SK-N-SH (cell line): ENCODE data around the gene CLIC3. TPM values are rescaled to one million over a fixed set of nuclear protein-coding genes. Genes with fewer than 3 reads are reported as not detected.

Source experiments
- CTCF ChIA-PET: fragments of 300-600, 350-600 bp; formaldehyde crosslinking; extraction: SDS; loops from one replicate; lab custom pipeline; 2021; lab: Yijun Ruan, JAX
- POLR2A ChIA-PET: fragments of 350-600 bp; sonication (Branson Sonifier 250); formaldehyde crosslinking; extraction: SDS; loops from one replicate; lab custom pipeline; 2020; ENCODE audit warnings: antibody characterized with exemption, inconsistent platforms; lab: Yijun Ruan, JAX
- DNase-seq: peaks from one replicate; pipeline ENCODE4 v3.0.0; 2012
- H2AFZ ChIP-seq: fragments of 200-600 bp; sonication (generic); 2 replicates; pipeline ENCODE4 v1.8.1; 2016; ENCODE audit warnings: antibody characterized with exemption, mild to moderate bottlenecking, low read depth
- H3F3A ChIP-seq: fragments of 200-600 bp; sonication (generic); replicated peaks from 2 replicates; pipeline ENCODE3; 2016; ENCODE audit warnings: antibody characterized with exemption, mild to moderate bottlenecking; ENCODE audit not compliant: insufficient read depth
- H3K27ac ChIP-seq, 2 experiments: fragments of 200-500 bp in 1 of 2; fragments of 200-600 bp in 1 of 2; sonication (Bioruptor generic) in 1 of 2; sonication (generic), shearing (Covaris generic) in 1 of 2; 2 replicates each; pipeline versions ENCODE4 v1.5.1 to v1.6.1; 2014 to 2016; ENCODE audit warnings: low read depth in 2 of 2, inconsistent platforms in 1 of 2, low read length in 1 of 2, mild to moderate bottlenecking in 1 of 2, mixed read lengths in 1 of 2
- H3K27me3 ChIP-seq: fragments of 200-600 bp; sonication (generic), shearing (Covaris generic); 2 replicates; pipeline ENCODE4 v1.6.1; 2016; ENCODE audit warnings: mixed run types; ENCODE audit not compliant: insufficient read depth
- H3K36me3 ChIP-seq, 2 experiments: fragments of 200-500 bp in 1 of 2; fragments of 200-600 bp in 1 of 2; sonication (Bioruptor generic) in 1 of 2; sonication (generic) in 1 of 2; replicated peaks in 1 of 2; 2 replicates each; pipeline versions ENCODE3 to v1.5.1; 2014 to 2016; ENCODE audit warnings: low read length in 1 of 2, mild to moderate bottlenecking in 1 of 2; ENCODE audit not compliant: insufficient read depth in 2 of 2, control insufficient read depth in 1 of 2
- H3K4me1 ChIP-seq, 2 experiments: fragments of 200-500 bp in 1 of 2; fragments of 200-600 bp in 1 of 2; sonication (Bioruptor generic) in 1 of 2; sonication (generic), shearing (Covaris generic) in 1 of 2; 2 replicates each; pipeline versions ENCODE4 v1.5.1 to v1.6.1; 2014 to 2016; ENCODE audit warnings: low read depth in 1 of 2, low read length in 1 of 2, mixed run types in 1 of 2; ENCODE audit not compliant: insufficient read depth in 2 of 2, control insufficient read depth in 1 of 2
- H3K4me2 ChIP-seq: fragments of 200-600 bp; sonication (generic), shearing (Covaris generic); 2 replicates; pipeline ENCODE4 v1.6.1; 2017; ENCODE audit warnings: mixed run types
- H3K4me3 ChIP-seq, 2 experiments: fragments of 200-500 bp in 1 of 2; fragments of 200-600 bp in 1 of 2; sonication (Bioruptor generic) in 1 of 2; sonication (generic), shearing (Covaris generic) in 1 of 2; 2 replicates each; pipeline versions ENCODE4 v1.5.1 to v1.8.1; 2014 to 2016; ENCODE audit warnings: low read depth in 2 of 2, inconsistent platforms in 1 of 2, low read length in 1 of 2, mild to moderate bottlenecking in 1 of 2, mixed read lengths in 1 of 2, moderate library complexity in 1 of 2
- H3K79me2 ChIP-seq: fragments of 200-600 bp; sonication (generic); 2 replicates; pipeline ENCODE4 v1.8.1; 2017; ENCODE audit warnings: mild to moderate bottlenecking; ENCODE audit not compliant: insufficient read depth
- H3K9ac ChIP-seq: fragments of 200-600 bp; sonication (generic); 2 replicates; pipeline ENCODE4 v1.6.1; 2017; ENCODE audit warnings: mixed run types
- H3K9me2 ChIP-seq: fragments of 200-600 bp; sonication (generic); 2 replicates; pipeline ENCODE4 v1.6.1; 2017; ENCODE audit warnings: mixed run types
- H3K9me3 ChIP-seq: fragments of 200-600 bp; sonication (generic); 2 replicates; pipeline ENCODE4 v1.6.1; 2017; ENCODE audit warnings: mixed run types, mild to moderate bottlenecking, moderate library complexity
- H4K20me1 ChIP-seq: fragments of 200-600 bp; sonication (generic); 2 replicates; pipeline ENCODE4 v1.6.1; 2017; ENCODE audit warnings: mild to moderate bottlenecking, mixed run types; ENCODE audit not compliant: insufficient read depth
- ELF1 ChIP-seq: IDR thresholded peaks from 2 replicates; pipeline ENCODE4 v1.4.0; 2012
- EZH2phosphoT487 ChIP-seq: fragments of 200-600 bp; sonication (generic); IDR thresholded peaks from 2 replicates; pipeline ENCODE4 v1.6.1; 2017; ENCODE audit warnings: low read depth, mixed run types, mild to moderate bottlenecking, antibody characterized with exemption, moderate library complexity, borderline replicate concordance
- FOXJ3 ChIP-seq: sonication (generic); formaldehyde crosslinking; IDR thresholded peaks from 2 replicates; pipeline ENCODE4 v1.5.1; 2020; ENCODE audit warnings: mild to moderate bottlenecking, missing genetic modification reagents
- FOXM1 ChIP-seq: IDR thresholded peaks from 2 replicates; pipeline ENCODE4 v1.4.0; 2012; ENCODE audit warnings: low read depth, mild to moderate bottlenecking
- MXI1 ChIP-seq: IDR thresholded peaks from 2 replicates; pipeline ENCODE4 v1.6.1; 2012; ENCODE audit warnings: mild to moderate bottlenecking, low read depth, low read length, improper control_type of control experiment
- NFIC ChIP-seq: IDR thresholded peaks from 2 replicates; pipeline ENCODE4 v1.4.0; 2012; ENCODE audit warnings: borderline replicate concordance
- POLR2AphosphoS5 ChIP-seq: IDR thresholded peaks from 2 replicates; pipeline ENCODE4 v1.6.1; 2012; ENCODE audit warnings: low read depth, low read length
- RCOR1 ChIP-seq: fragments of 150-350 bp; IDR thresholded peaks from 2 replicates; pipeline ENCODE4 v1.6.1; 2017; ENCODE audit warnings: antibody characterized with exemption, low read length
- RFX5 ChIP-seq: IDR thresholded peaks from 2 replicates; pipeline ENCODE4 v1.6.1; 2012; ENCODE audit warnings: mild to moderate bottlenecking, improper control_type of control experiment, low read length
- SIN3A ChIP-seq: IDR thresholded peaks from 2 replicates; pipeline ENCODE4 v1.6.1; 2012; ENCODE audit warnings: low read depth, mild to moderate bottlenecking, low read length, moderate library complexity, borderline replicate concordance
- SMC3 ChIP-seq: IDR thresholded peaks from 2 replicates; pipeline ENCODE4 v1.6.1; 2012; ENCODE audit warnings: low read depth, low read length, improper control_type of control experiment
- TCF12 ChIP-seq: IDR thresholded peaks from 2 replicates; pipeline ENCODE4 v1.4.0; 2012
- TEAD4 ChIP-seq: IDR thresholded peaks from 2 replicates; pipeline ENCODE4 v1.4.0; 2012; ENCODE audit warnings: mild to moderate bottlenecking, borderline replicate concordance; ENCODE audit not compliant: insufficient read depth
- YY1 ChIP-seq: IDR thresholded peaks from 2 replicates; pipeline ENCODE4 v1.4.0; 2012; ENCODE audit warnings: low read depth, mild to moderate bottlenecking
- WGBS: methylation state at CpG from one replicate; pipeline ENCODE4 v1.1.6; 2017; ENCODE audit warnings: low lambda C conversion rate; 5-methylcytosine and 5-hydroxymethylcytosine counted together
- polyA plus RNA-seq, 3 experiments: library from polyadenylated mRNA; depleted of rRNA; stranded (reverse); fragments of >200 nt; gene quantifications; 2 replicates each; pipeline ENCODE4 v1.2.3, GENCODE V29; 2012
- TF ChIP-seq, protein P1 (sequence below): IDR thresholded peaks from 2 replicates; pipeline ENCODE4 v1.4.0; 2012; ENCODE audit warnings: low read depth, borderline replicate concordance
- TF ChIP-seq, protein P2 (sequence below): fragments of 150-350 bp; IDR thresholded peaks from 2 replicates; pipeline ENCODE4 v1.6.1; 2016; ENCODE audit warnings: mild to moderate bottlenecking, low read depth, low read length
- TF ChIP-seq, protein P3 (sequence below): IDR thresholded peaks from 2 replicates; pipeline ENCODE4 v1.4.0; 2012; ENCODE audit warnings: low read depth, borderline replicate concordance
- TF ChIP-seq, protein P4 (sequence below): fragments of 150-350 bp; IDR thresholded peaks from 2 replicates; pipeline ENCODE4 v1.6.1; 2017; ENCODE audit warnings: antibody characterized with exemption, low read length, low read depth, borderline replicate concordance

CLIC3 gene
- polyA plus RNA-seq, 1 of the 3 experiments (the other 2 are of a cell fraction) = 1.0 TPM

DNA sequence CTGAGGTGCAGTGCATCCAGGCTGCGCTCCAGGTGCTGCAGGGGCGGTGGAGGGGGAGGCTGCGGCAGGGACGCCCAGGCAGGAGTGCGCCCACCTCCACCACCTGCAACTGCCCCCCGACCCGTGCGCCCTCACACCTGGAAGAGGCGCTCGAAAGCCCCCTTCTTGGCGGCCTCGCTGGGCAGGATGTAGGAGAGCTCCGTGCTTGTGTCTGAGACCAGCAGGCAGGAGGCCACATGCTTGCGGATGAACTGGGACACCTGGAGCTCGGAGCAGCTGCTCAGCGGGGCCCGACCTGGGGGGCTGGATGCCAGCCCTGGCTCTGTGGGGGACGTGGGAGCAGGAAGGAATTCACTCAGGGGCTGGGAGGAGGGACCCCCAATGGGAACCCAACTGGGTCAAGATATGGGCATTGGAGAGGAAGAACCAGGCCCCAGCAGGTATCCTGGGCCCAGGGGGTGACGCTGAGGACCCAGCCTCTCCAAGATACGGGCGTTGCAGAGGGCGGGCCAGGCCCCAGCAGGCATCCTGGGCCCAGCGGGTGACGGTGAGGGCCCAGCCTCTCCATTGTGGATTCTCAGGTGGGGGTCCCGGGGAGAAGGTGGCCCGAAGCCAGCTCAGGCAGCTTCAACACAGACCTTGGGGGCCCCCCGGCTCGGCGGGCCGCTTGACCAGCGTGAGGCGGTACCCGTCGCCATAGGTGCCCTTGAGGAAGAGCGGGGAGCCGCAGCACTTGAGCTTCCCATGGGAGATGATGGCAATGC is 18.6 kb upstream of the CLIC3 start:
- POLR2A ChIA-PET = interaction anchor here (1.2 kb wide), 1 partner anchor 23 kb away, joined by 3 read pairs; no protein-coding TSS in a partner anchor
- 94% methylated on average over 21 of the region's 36 CpGs for WGBS
- H3K27me3 ChIP-seq = no peaks in the 10 kb centered on the region

More for the DNA sequence above, 18.6 kb upstream of the CLIC3 start:
- Histone ChIP-seq H3K27ac (no peak overlapping the region), H3K9me2 (no peaks in the 10 kb centered on the region), H2AFZ (no peak overlapping the region), H3K9ac (no peak overlapping the region), H3K9me3 (no peaks in the 10 kb centered on the region), H3K79me2 (no peaks in the 10 kb centered on the region), H3K4me2 (no peak overlapping the region), H3K4me3 (no peak overlapping the region), H4K20me1 (no peaks in the 10 kb centered on the region), H3F3A (no peaks in the 10 kb centered on the region), H3K4me1 (no peaks in the 10 kb centered on the region), H3K36me3 (peaks cover 0 to 17% of the 10 kb centered on the region in 2 experiments)
- TF ChIP-seq, protein P1, sequence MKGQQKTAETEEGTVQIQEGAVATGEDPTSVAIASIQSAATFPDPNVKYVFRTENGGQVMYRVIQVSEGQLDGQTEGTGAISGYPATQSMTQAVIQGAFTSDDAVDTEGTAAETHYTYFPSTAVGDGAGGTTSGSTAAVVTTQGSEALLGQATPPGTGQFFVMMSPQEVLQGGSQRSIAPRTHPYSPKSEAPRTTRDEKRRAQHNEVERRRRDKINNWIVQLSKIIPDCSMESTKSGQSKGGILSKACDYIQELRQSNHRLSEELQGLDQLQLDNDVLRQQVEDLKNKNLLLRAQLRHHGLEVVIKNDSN = no peak
- TF ChIP-seq EZH2phosphoT487 (no peak), ELF1 (no peak), TCF12 (no peak), SMC3 (no peak), YY1 (no peak), RFX5 (no peak), NFIC (no peak), FOXM1 (no peak), TEAD4 (no peak), RCOR1 (no peak), MXI1 (no peak), FOXJ3 (no peak), POLR2AphosphoS5 (no peak), SIN3A (no peak)
- TF ChIP-seq, protein P2, sequence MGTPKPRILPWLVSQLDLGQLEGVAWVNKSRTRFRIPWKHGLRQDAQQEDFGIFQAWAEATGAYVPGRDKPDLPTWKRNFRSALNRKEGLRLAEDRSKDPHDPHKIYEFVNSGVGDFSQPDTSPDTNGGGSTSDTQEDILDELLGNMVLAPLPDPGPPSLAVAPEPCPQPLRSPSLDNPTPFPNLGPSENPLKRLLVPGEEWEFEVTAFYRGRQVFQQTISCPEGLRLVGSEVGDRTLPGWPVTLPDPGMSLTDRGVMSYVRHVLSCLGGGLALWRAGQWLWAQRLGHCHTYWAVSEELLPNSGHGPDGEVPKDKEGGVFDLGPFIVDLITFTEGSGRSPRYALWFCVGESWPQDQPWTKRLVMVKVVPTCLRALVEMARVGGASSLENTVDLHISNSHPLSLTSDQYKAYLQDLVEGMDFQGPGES = no peak
- TF ChIP-seq, protein P3, sequence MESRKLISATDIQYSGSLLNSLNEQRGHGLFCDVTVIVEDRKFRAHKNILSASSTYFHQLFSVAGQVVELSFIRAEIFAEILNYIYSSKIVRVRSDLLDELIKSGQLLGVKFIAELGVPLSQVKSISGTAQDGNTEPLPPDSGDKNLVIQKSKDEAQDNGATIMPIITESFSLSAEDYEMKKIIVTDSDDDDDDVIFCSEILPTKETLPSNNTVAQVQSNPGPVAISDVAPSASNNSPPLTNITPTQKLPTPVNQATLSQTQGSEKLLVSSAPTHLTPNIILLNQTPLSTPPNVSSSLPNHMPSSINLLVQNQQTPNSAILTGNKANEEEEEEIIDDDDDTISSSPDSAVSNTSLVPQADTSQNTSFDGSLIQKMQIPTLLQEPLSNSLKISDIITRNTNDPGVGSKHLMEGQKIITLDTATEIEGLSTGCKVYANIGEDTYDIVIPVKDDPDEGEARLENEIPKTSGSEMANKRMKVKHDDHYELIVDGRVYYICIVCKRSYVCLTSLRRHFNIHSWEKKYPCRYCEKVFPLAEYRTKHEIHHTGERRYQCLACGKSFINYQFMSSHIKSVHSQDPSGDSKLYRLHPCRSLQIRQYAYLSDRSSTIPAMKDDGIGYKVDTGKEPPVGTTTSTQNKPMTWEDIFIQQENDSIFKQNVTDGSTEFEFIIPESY = no peak
- TF ChIP-seq, protein P4, sequence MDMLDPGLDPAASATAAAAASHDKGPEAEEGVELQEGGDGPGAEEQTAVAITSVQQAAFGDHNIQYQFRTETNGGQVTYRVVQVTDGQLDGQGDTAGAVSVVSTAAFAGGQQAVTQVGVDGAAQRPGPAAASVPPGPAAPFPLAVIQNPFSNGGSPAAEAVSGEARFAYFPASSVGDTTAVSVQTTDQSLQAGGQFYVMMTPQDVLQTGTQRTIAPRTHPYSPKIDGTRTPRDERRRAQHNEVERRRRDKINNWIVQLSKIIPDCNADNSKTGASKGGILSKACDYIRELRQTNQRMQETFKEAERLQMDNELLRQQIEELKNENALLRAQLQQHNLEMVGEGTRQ = no peak
- DNase-seq = no peak
- CTCF ChIA-PET = interaction anchor here (0.6 to 1.6 kb wide), 4 partner anchors 10 to 14 kb away, joined by 3 to 6 read pairs (median 4); no protein-coding TSS in a partner anchor
